Smooth muscle cell (in vitro differentiated cells): ENCODE results near the gene NSD2. TPM values are rescaled to one million over a fixed set of nuclear protein-coding genes. Genes with fewer than 3 reads are reported as not detected.
"Not testable (repeated sequence)": the region's sequence is repeated elsewhere in the genome, so short reads cannot be mapped to it uniquely, and the experiment has no call there.

Source experiments
- DNase-seq: peaks from one replicate; lab custom pipeline; 2025; ENCODE audit not compliant: unreplicated experiment; lab: John Stamatoyannopoulos, UW
- H2AFZ ChIP-seq: fragments of 200-600 bp; sonication (generic); 2 replicates; pipeline ENCODE4 v1.6.0; 2016; ENCODE audit warnings: antibody characterized with exemption, low read depth, mild to moderate bottlenecking
- H3F3A ChIP-seq: fragments of 200-600 bp; sonication (generic); 2 replicates; pipeline ENCODE4 v1.6.0; 2017; ENCODE audit warnings: antibody characterized with exemption, low read depth
- H3K27ac ChIP-seq: fragments of 200-600 bp; sonication (generic); 2 replicates; pipeline ENCODE4 v1.5.1; 2016; ENCODE audit warnings: low read depth, mild to moderate bottlenecking
- H3K27me3 ChIP-seq: fragments of 200-600 bp; sonication (generic); 2 replicates; pipeline ENCODE4 v1.6.1; 2016; ENCODE audit warnings: low read depth, mild to moderate bottlenecking
- H3K36me3 ChIP-seq: fragments of 200-600 bp; sonication (generic); 2 replicates; pipeline ENCODE4 v1.5.1; 2016; ENCODE audit warnings: low read depth
- H3K4me1 ChIP-seq: fragments of 200-600 bp; sonication (generic); 2 replicates; pipeline ENCODE4 v1.5.1; 2016; ENCODE audit warnings: low read depth
- H3K4me2 ChIP-seq: fragments of 200-600 bp; sonication (generic); 2 replicates; pipeline ENCODE4 v1.6.0; 2016; ENCODE audit warnings: mild to moderate bottlenecking
- H3K4me3 ChIP-seq: fragments of 200-600 bp; sonication (generic); 2 replicates; pipeline ENCODE4 v1.5.1; 2016; ENCODE audit warnings: mild to moderate bottlenecking
- H3K79me2 ChIP-seq: fragments of 200-600 bp; sonication (generic); 2 replicates; pipeline ENCODE4 v1.6.0; 2016; ENCODE audit warnings: low read depth, mild to moderate bottlenecking
- H3K9ac ChIP-seq: fragments of 200-600 bp; sonication (generic); 2 replicates; pipeline ENCODE4 v1.6.0; 2016; ENCODE audit warnings: low read depth
- H3K9me3 ChIP-seq: fragments of 200-600 bp; sonication (generic); replicated peaks from 2 replicates; pipeline ENCODE4 v1.5.1; 2016; ENCODE audit warnings: low read depth
- H4K20me1 ChIP-seq: fragments of 200-600 bp; sonication (generic); 2 replicates; pipeline ENCODE4 v1.6.0; 2016; ENCODE audit warnings: low read depth
- WGBS: methylation state at CpG from one replicate; pipeline ENCODE4 v1.1.7; 2016; ENCODE audit warnings: low lambda C conversion rate; 5-methylcytosine and 5-hydroxymethylcytosine counted together
- polyA plus RNA-seq: library from polyadenylated mRNA; unstranded; fragments of >200 nt; fragmentation: Nextera tagmentation; extraction: Ambion mirVana; gene quantifications from 2 replicates; pipeline ENCODE4 v1.2.1, GENCODE V29; 2016
- total RNA-seq: library from RNA; depleted of rRNA; stranded (reverse); fragments of >200 nt; gene quantifications from 2 replicates; pipeline ENCODE4 v1.2.3, GENCODE V29; 2014
- TF ChIP-seq, protein P1 (sequence below): fragments of 200-600 bp; sonication (generic); IDR thresholded peaks from 2 replicates; pipeline ENCODE4 v1.5.1; 2017; ENCODE audit warnings: borderline replicate concordance, mild to moderate bottlenecking, antibody characterized with exemption; ENCODE audit not compliant: insufficient read depth, poor library complexity, severe bottlenecking

Gene NSD2
- total and polyA plus RNA-seq, 2 experiments from 2014 or later, result 13.0 to 15.0 TPM

DNA sequence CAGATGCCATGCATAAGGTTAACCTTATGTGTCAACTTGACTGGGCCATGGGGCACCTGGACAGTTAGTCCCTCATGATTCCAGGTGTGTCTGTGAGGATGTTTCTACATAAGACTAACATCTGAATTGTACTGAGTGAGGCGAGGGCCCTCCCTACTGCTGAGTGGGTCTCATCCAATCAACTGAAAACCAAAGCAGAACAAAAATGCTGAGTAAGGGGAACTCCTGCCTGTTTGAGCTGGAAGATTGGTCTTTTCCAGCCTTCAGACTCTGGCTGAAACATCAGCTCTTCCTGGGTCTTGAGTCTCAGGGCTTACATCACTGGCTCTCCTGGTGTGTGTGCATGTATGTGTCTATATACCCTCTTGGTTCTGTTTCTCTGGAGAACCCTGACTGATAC lies 123.7 kb downstream of the NSD2 start:
- peaks cover 92% of the 10 kb centered on the region for H4K20me1 ChIP-seq
- H3K4me2 ChIP-seq, result no peak overlapping the region
- peaks cover 79% of the 10 kb centered on the region for H3K79me2 ChIP-seq
- H3K36me3 ChIP-seq, result peaks cover 13% of the 10 kb centered on the region
- no peak overlapping the region for H3K27ac ChIP-seq
- TF ChIP-seq, protein P1, sequence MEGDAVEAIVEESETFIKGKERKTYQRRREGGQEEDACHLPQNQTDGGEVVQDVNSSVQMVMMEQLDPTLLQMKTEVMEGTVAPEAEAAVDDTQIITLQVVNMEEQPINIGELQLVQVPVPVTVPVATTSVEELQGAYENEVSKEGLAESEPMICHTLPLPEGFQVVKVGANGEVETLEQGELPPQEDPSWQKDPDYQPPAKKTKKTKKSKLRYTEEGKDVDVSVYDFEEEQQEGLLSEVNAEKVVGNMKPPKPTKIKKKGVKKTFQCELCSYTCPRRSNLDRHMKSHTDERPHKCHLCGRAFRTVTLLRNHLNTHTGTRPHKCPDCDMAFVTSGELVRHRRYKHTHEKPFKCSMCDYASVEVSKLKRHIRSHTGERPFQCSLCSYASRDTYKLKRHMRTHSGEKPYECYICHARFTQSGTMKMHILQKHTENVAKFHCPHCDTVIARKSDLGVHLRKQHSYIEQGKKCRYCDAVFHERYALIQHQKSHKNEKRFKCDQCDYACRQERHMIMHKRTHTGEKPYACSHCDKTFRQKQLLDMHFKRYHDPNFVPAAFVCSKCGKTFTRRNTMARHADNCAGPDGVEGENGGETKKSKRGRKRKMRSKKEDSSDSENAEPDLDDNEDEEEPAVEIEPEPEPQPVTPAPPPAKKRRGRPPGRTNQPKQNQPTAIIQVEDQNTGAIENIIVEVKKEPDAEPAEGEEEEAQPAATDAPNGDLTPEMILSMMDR, result no peak
- H2AFZ ChIP-seq, result no peak overlapping the region
- no peak overlapping the region for H3K9ac ChIP-seq
- peaks cover 6% of the 10 kb centered on the region for H3F3A ChIP-seq
- no peaks in the 10 kb centered on the region for H3K4me1 ChIP-seq
- DNase-seq, result no peak
- peaks cover 2% of the 10 kb centered on the region for H3K9me3 ChIP-seq
- H3K27me3 ChIP-seq, result no peaks in the 10 kb centered on the region
- WGBS, result 100% methylated on average over 1 of the region's 1 CpG
- H3K4me3 ChIP-seq, result no peak overlapping the region

DNA sequence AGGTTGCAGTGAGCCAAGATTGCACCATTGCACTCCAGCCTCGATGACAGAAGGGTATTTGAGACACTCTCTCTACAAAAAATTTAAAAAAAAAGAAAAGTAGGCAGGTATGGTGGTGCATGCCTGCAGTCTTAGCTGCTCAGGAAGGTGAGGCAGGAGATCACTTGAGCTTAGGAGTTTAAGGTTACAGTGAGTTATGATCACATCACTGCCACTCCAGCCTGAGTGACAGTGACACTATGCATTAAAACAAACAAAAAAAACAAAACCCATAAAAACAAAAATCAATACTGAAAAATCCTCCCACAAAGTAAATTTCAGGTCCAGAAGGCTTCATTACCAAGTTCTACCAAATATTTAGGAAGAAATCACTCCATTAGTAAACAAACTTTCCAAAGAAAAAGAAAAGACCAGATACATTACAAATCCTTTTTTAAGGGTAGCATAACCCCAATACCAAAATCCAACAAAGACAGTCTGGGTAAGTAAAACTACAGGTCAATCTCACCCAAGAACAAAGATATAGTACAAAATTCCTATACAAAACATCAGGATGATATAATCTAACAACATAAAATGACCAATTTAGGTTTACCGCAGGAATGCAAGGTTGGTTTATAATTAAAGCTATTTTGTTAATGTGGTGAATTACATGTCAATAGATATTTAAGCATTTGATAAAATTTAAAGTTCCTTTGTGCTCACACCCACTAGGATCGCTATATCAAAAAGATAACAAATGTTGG lies 125.8 kb downstream of the NSD2 start:
- 96% methylated on average over 3 of the region's 3 CpGs for WGBS
- Histone ChIP-seq H3K36me3 (peaks cover 13% of the 10 kb centered on the region), H3K9ac (no peak overlapping the region), H2AFZ (no peak overlapping the region), H3K27me3 (no peaks in the 10 kb centered on the region), H3K4me3 (no peak overlapping the region), H3K79me2 (peaks cover 94% of the 10 kb centered on the region), H3K4me2 (no peak overlapping the region), H3K27ac (no peak overlapping the region), H3K4me1 (no peaks in the 10 kb centered on the region), H4K20me1 (peaks cover 81% of the 10 kb centered on the region), H3K9me3 (peaks cover 4% of the 10 kb centered on the region), H3F3A (peaks cover 6% of the 10 kb centered on the region)
- DNase-seq, result no peak
- TF ChIP-seq, protein P1, result no peak

DNA sequence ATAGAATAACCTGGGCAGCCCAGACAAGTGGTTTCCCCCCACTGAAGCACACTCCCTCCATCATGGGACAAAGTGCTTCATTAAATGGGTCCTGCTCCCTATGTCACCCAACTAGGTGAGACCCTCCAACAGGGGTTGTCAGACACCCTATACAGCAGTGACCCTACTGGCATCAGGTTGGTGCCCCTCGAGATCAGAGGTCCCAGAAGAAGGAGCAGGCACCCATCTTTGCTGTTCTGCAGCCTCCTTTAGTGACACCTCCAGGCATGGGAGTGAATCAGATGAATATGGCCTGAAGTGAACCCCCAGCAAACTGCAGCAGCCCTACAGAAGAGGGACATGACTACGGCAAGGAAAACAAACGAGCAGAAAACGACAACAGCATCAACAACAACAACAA lies 126.5 kb downstream of the NSD2 start:
- H3K4me2 ChIP-seq, result no peak overlapping the region
- TF ChIP-seq, protein P1, result no peak
- H3K4me3 ChIP-seq, result no peak overlapping the region
- H3K36me3 ChIP-seq, result peaks cover 13% of the 10 kb centered on the region
- 94% methylated on average over 4 of the region's 4 CpGs for WGBS
- H3K4me1 ChIP-seq, result no peaks in the 10 kb centered on the region
- H3K27ac ChIP-seq, result no peak overlapping the region
- DNase-seq, result no peak
- peaks cover 6% of the 10 kb centered on the region for H3F3A ChIP-seq
- H3K9ac ChIP-seq, result no peak overlapping the region
- peaks cover 81% of the 10 kb centered on the region for H4K20me1 ChIP-seq
- no peak overlapping the region for H2AFZ ChIP-seq
- peaks cover 98% of the 10 kb centered on the region for H3K79me2 ChIP-seq
- no peaks in the 10 kb centered on the region for H3K27me3 ChIP-seq
- H3K9me3 ChIP-seq, result peaks cover 4% of the 10 kb centered on the region

DNA sequence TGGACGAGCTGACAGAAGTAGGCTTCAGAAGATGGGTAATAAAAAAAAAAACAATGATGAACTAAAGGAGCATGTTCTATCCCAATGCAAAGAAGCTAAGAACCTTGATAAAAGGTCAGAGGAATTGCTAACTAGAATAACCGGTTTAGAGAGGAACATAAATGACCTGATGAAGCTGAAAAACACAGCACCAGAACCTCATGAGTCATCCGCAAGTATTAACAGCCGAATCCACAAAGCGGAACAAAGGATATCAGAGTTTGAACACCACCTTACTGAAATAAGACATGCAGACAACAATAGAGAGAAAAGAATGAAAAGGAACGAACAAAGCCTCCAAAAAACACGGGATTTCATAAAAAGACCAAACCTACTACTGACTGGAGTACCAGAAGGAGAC lies 127.1 kb downstream of the NSD2 start:
- Histone ChIP-seq H3K27ac (peak overlapping the region; percentile 67), H3K4me1 (no peaks in the 10 kb centered on the region), H3K27me3 (no peaks in the 10 kb centered on the region), H3F3A (peaks cover 6% of the 10 kb centered on the region), H3K4me2 (no peak overlapping the region), H2AFZ (no peak overlapping the region), H3K9me3 (peaks cover 4% of the 10 kb centered on the region), H3K36me3 (peaks cover 13% of the 10 kb centered on the region), H3K9ac (no peak overlapping the region), H3K4me3 (no peak overlapping the region), H3K79me2 (peaks cover 99% of the 10 kb centered on the region), H4K20me1 (peaks cover 81% of the 10 kb centered on the region)
- TF ChIP-seq, protein P1, result no peak
- 69% methylated on average over 7 of the region's 7 CpGs for WGBS
- no peak for DNase-seq

DNA sequence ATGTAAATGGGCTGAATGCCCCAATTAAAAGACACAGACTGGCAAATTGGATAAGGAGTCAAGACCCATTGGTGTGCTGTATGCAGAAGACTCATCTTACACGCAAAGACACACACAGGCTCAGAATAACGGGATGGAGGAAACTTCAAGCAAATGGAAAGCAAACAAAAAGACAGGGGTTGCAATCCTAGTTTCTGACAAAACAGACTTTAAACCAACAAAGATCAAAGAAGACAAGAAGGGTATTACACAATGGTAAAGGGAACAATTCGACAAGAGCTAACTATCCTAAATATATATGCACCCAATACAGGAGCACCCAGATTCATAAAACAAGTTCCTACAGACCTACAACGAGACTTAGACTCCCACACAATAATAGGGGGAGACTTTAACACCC lies 128.1 kb downstream of the NSD2 start:
- not testable (repeated sequence) for H3K4me1 ChIP-seq, H2AFZ ChIP-seq, H3K9me3 ChIP-seq, H3K4me2 ChIP-seq, H3K27me3 ChIP-seq, H3K27ac ChIP-seq, H3F3A ChIP-seq, DNase-seq, H3K4me3 ChIP-seq, H3K9ac ChIP-seq
- Histone ChIP-seq H4K20me1 (peaks cover 81% of the 10 kb centered on the region), H3K79me2 (peaks cover 99% of the 10 kb centered on the region), H3K36me3 (peaks cover 13% of the 10 kb centered on the region)
- 95% methylated on average over 4 of the region's 4 CpGs for WGBS

DNA sequence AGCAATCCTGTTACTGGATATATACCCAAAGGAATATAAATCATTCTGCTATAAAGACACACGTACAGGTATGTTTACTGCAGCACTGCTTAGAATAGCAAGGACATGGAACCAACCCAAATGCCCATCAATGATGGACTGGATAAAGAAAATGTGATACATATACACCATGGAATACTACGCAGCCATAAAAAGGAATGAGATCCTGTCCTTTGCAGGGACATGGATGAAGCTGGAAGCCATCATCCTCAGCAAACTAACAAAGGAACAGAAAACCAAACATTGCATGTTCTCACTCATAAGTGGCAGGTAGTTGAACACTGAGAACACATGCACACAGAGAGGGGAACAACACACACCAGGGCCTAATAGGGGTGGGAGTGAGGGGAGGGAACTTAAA lies 132.2 kb downstream of the NSD2 start:
- H3K9ac ChIP-seq, H2AFZ ChIP-seq, H3F3A ChIP-seq, H3K9me3 ChIP-seq, H3K36me3 ChIP-seq, H3K27ac ChIP-seq, DNase-seq, H3K4me3 ChIP-seq, H3K27me3 ChIP-seq, H3K4me2 ChIP-seq, H3K4me1 ChIP-seq: not testable (repeated sequence)
- H3K79me2 ChIP-seq, result peaks cover 99% of the 10 kb centered on the region
- H4K20me1 ChIP-seq, result peaks cover 78% of the 10 kb centered on the region
- 93% methylated on average over 2 of the region's 2 CpGs for WGBS
